Esophagus squamous epithelium (tissue), 5 donors: ENCODE measurements around the gene SELENOM. TPM values are rescaled to one million over a fixed set of nuclear protein-coding genes. Genes with fewer than 3 reads are reported as not detected.

Source experiments
- DNase-seq: peaks from one replicate; lab custom pipeline; 2025; lab: John Stamatoyannopoulos, UW
- H3K27ac ChIP-seq, 4 donors: fragments of 200-600 bp; sonication (generic); one replicate each; pipeline ENCODE4 v1.5.1; 2016 to 2019; ENCODE audit warnings: mild to moderate bottlenecking in 1 of 4
- H3K27me3 ChIP-seq, 4 donors: fragments of 200-600 bp; sonication (generic); 1 replicate in 3 of 4; 2 replicates in 1 of 4; pipeline versions ENCODE4 v1.5.1 to v1.6.0; 2017 to 2021; ENCODE audit warnings: antibody characterized with exemption in 1 of 4
- H3K36me3 ChIP-seq, 3 donors: fragments of 200-600 bp; sonication (generic); one replicate each; pipeline ENCODE4 v1.5.1; 2016 to 2019
- H3K4me1 ChIP-seq, 3 donors: fragments of 200-600 bp; sonication (generic); one replicate each; pipeline ENCODE4 v1.5.1; 2017 to 2019
- H3K4me3 ChIP-seq, 4 donors: fragments of 200-600 bp; sonication (generic); 1 replicate in 3 of 4; 2 replicates in 1 of 4; pipeline ENCODE4 v1.5.1; 2016 to 2019; ENCODE audit warnings: mild to moderate bottlenecking in 2 of 4, moderate library complexity in 1 of 4
- H3K9me3 ChIP-seq, 3 donors: fragments of 200-600 bp; sonication (generic); one replicate each; pipeline ENCODE4 v1.5.1; 2016 to 2019
- CTCF ChIP-seq, 6 experiments: fragments of 450-650 bp in 4 of 6; fragments of 200-600 bp in 2 of 6; sonication (generic) in 2 of 6; IDR thresholded peaks; one replicate each; pipeline ENCODE4 v1.5.1; 2016 to 2019; ENCODE audit warnings: antibody characterized with exemption in 6 of 6, mild to moderate bottlenecking in 4 of 6, moderate library complexity in 4 of 6
- POLR2A ChIP-seq, 4 donors: fragments of 450-650 bp; IDR thresholded peaks; one replicate each; pipeline ENCODE4 v1.6.1; 2017; ENCODE audit warnings: antibody characterized with exemption in 4 of 4, mild to moderate bottlenecking in 4 of 4, moderate library complexity in 3 of 4
- WGBS, 2 donors: methylation state at CpG; one replicate each; pipeline ENCODE4 v1.1.5; 2018; 5-methylcytosine and 5-hydroxymethylcytosine counted together
- intact Hi-C: fragments of 100-400 bp; cut with DNase I; formaldehyde crosslinking; loops from one replicate; pipeline ENCODE4 v1.15.0; 2022
- total RNA-seq, 4 donors: library from RNA; depleted of rRNA; stranded (reverse); fragments of >200 nt; gene quantifications; one replicate each; pipeline ENCODE4 v1.1.0, GENCODE V29; 2016
- donor health status: DM: yes; HTN: yes; CAD: no.

Gene SELENOM
- total RNA-seq, 4 donors from 2014 or later = 13.3 to 291 (median 67.6) TPM

- Histone ChIP-seq H3K4me3 (no peak overlapping the region), H3K36me3 (no peaks in the 10 kb centered on the region), H3K27me3 (no peaks in the 10 kb centered on the region), H3K27ac (no peak overlapping the region), H3K9me3 (no peaks in the 10 kb centered on the region), H3K4me1 (peaks cover 8 to 20% (median 15%) of the 10 kb centered on the region in 3 donors)
- 65 to 71% methylated on average over 3 to 10 of the region's 14 CpGs for WGBS, 2 donors
- intact Hi-C loops = no loop called here
- no peak for TF ChIP-seq CTCF (IDR thresholded peaks at IDR 0.05)
- TF ChIP-seq POLR2A (IDR thresholded peaks at IDR 0.05) = no peak
- DNase-seq = no peak
Observed at GRCh38 chr22:31124811-31125465, 17.6 kb upstream of the SELENOM start.

GRCh38 chr22:31124290-31124689 lies 16.9 kb upstream of the SELENOM start:
- no peaks in the 10 kb centered on the region for H3K9me3 ChIP-seq
- H3K36me3 ChIP-seq = no peaks in the 10 kb centered on the region
- H3K4me1 ChIP-seq = peaks cover 8 to 20% (median 15%) of the 10 kb centered on the region in 3 donors
- no peak overlapping the region for H3K4me3 ChIP-seq
- intact Hi-C loops = no loop called here
- no peaks in the 10 kb centered on the region for H3K27me3 ChIP-seq
- H3K27ac ChIP-seq = no peak overlapping the region
- 66% methylated on average over 3 of the region's 3 CpGs for WGBS, 2 donors
- TF ChIP-seq CTCF (IDR thresholded peaks at IDR 0.05) (no peak), POLR2A (IDR thresholded peaks at IDR 0.05) (no peak)
- DNase-seq = no peak

GRCh38 chr22:31123292-31123602 lies 15.9 kb upstream of the SELENOM start:
- Histone ChIP-seq H3K27me3 (no peaks in the 10 kb centered on the region), H3K9me3 (no peaks in the 10 kb centered on the region), H3K4me3 (peak overlapping the region; percentile 11 to 63 (median 36)), H3K4me1 (peaks cover 8 to 20% (median 15%) of the 10 kb centered on the region in 3 donors), H3K27ac (peak overlapping the region in 1 of 4 donors; percentile 43), H3K36me3 (no peaks in the 10 kb centered on the region)
- WGBS, 2 donors = 76 to 88% methylated on average over 2 to 4 of the region's 4 CpGs
- DNase-seq = no peak
- no peak for TF ChIP-seq CTCF (IDR thresholded peaks at IDR 0.05)
- TF ChIP-seq POLR2A (IDR thresholded peaks at IDR 0.05) = no peak
- intact Hi-C loops = no loop called here

- intact Hi-C loops = no loop called here
- Histone ChIP-seq H3K4me3 (peak within 1 kb of the TSS; percentile 11 to 63 (median 36)), H3K9me3 (no peaks in the 10 kb centered on the region), H3K4me1 (peaks cover 8 to 20% (median 15%) of the 10 kb centered on the region in 3 donors), H3K36me3 (no peaks in the 10 kb centered on the region), H3K27me3 (no peaks in the 10 kb centered on the region), H3K27ac (peak within 1 kb of the TSS; percentile 29 to 74 (median 54))
- WGBS, 2 donors = 20 to 38% methylated on average over 2 of the region's 10 CpGs
- TF ChIP-seq POLR2A (IDR thresholded peaks at IDR 0.05) (no peak), CTCF (IDR thresholded peaks at IDR 0.05) (no peak)
- no peak for DNase-seq
Observed at GRCh38 chr22:31122532-31123291, 15.3 kb upstream of the SELENOM start, which contains the start of gene INPP5J. TSS of gene INPP5J (plus strand) at chr22:31122966. CDS start at chr22:31123015, 49 bp downstream.

GRCh38 chr22:31122196-31122531 lies 14.8 kb upstream of the SELENOM start:
- intact Hi-C loops = no loop called here
- no peaks in the 10 kb centered on the region for H3K9me3 ChIP-seq
- no peak overlapping the region for H3K4me3 ChIP-seq
- 100% methylated on average over 1 of the region's 2 CpGs; no CpG with 5 or more reads in 1 of the 2 donors for WGBS, 2 donors
- H3K27ac ChIP-seq = peak overlapping the region in 2 of 4 donors; percentile 65 to 74
- TF ChIP-seq POLR2A (IDR thresholded peaks at IDR 0.05) = no peak
- H3K27me3 ChIP-seq = no peaks in the 10 kb centered on the region
- DNase-seq = no peak
- H3K36me3 ChIP-seq = no peaks in the 10 kb centered on the region
- peaks cover 8 to 20% (median 15%) of the 10 kb centered on the region in 3 donors for H3K4me1 ChIP-seq
